ENCODE results near the gene CNTNAP1. TPM values are rescaled to one million over a fixed set of nuclear protein-coding genes. Genes with fewer than 3 reads are reported as not detected.

Gene CNTNAP1
- total RNA-seq, 1 experiment from 2014 or later, result 7.7 TPM

- H3K27me3 ChIP-seq (ENCODE audit: insufficient read depth, low read length), result no peaks in the 10 kb centered on the region
- H3K14ac ChIP-seq (ENCODE audit: insufficient read depth, low read length), result no peak overlapping the region
- H3K56ac ChIP-seq (ENCODE audit: insufficient read length, low read depth, low read length), result no peak overlapping the region
- Mint-ChIP-seq H3K9me3 (no peaks in the 10 kb centered on the region), H3K27me3 (ENCODE audit: low read depth) (peaks cover 4% of the 10 kb centered on the region; the same call in 1 of the 2 replicates), H3K36me3 (ENCODE audit: insufficient read depth in 1 of 3, low read depth in 3 of 3) (peaks cover 12 to 28% (median 22%) of the 10 kb centered on the region in 3 experiments), H3K4me3 (no peak overlapping the region), H3K27ac (no peak overlapping the region), H3K4me1 (peaks cover 30 to 44% of the 10 kb centered on the region in 2 experiments)
- no peaks in the 10 kb centered on the region; the same call in 1 of the 2 replicates for H3K79me2 ChIP-seq (ENCODE audit: insufficient read depth, low read length)
- H3K23ac ChIP-seq (ENCODE audit: insufficient read length, low read depth, low read length), result no peak overlapping the region
- H3K79me1 ChIP-seq (ENCODE audit: insufficient read depth, low read depth, low read length, poor library complexity, severe bottlenecking), result no peaks in the 10 kb centered on the region
- no peak for DNase-seq
- H3K9me3 ChIP-seq (ENCODE audit: control insufficient read depth, low read depth, low read length), result no peaks in the 10 kb centered on the region
- H4K8ac ChIP-seq (replicated peaks; ENCODE audit: insufficient read length, low read depth, low read length), result no peak overlapping the region
- H4K20me1 ChIP-seq (ENCODE audit: control insufficient read depth, insufficient read depth, insufficient read length), result no peaks in the 10 kb centered on the region
- no peak overlapping the region for H2BK20ac ChIP-seq (ENCODE audit: low read depth, low read length, poor library complexity, severe bottlenecking)
- no peak overlapping the region for H3K27ac ChIP-seq (ENCODE audit: insufficient read length, low read depth, low read length)
- no peak overlapping the region for H2BK5ac ChIP-seq (ENCODE audit: insufficient read length, low read length)
- no peak overlapping the region for H3K9ac ChIP-seq (ENCODE audit: extremely low read depth, insufficient read length, low read length)
- H2BK12ac ChIP-seq (ENCODE audit: insufficient read length, low read depth, low read length), result no peak overlapping the region
- no peak overlapping the region for H2BK120ac ChIP-seq (ENCODE audit: low read depth, low read length, poor library complexity, severe bottlenecking)
- no peak overlapping the region for H3K18ac ChIP-seq (ENCODE audit: insufficient read length, low read depth, low read length)
- no peak overlapping the region for H2AK5ac ChIP-seq (ENCODE audit: insufficient read length, low read length)
- no peak overlapping the region for H4K5ac ChIP-seq (ENCODE audit: insufficient read length, low read depth, low read length)
- peaks cover 28% of the 10 kb centered on the region for H3K23me2 ChIP-seq (ENCODE audit: insufficient read length, low read depth, low read length, poor library complexity, severe bottlenecking)
- H3K4me1 ChIP-seq (ENCODE audit: insufficient read depth, low read length), result peaks cover 4% of the 10 kb centered on the region; the same call in 1 of the 2 replicates
- no peak overlapping the region for H2AFZ ChIP-seq (ENCODE audit: low read length)
- no peak overlapping the region for H3T11ph ChIP-seq (ENCODE audit: low read length)
- no peak for TF ChIP-seq CTCF (conservative IDR thresholded peaks at IDR 0.05)
- no peak overlapping the region for H3K4ac ChIP-seq (ENCODE audit: low read depth, low read length)
- no peak overlapping the region for H2BK15ac ChIP-seq (ENCODE audit: low read depth, low read length)
- no peak overlapping the region for H3K4me2 ChIP-seq (ENCODE audit: insufficient read depth, insufficient read length, low read length)
- no peak overlapping the region for H4K91ac ChIP-seq (ENCODE audit: insufficient read length, low read depth, low read length)
- no CpG with 5 or more reads among the region's 30 CpGs for WGBS (ENCODE audit: extremely low coverage, insufficient read length, low lambda C conversion rate)
Measured at GRCh38 chr17:42673266-42673884, 9.0 kb upstream of the CNTNAP1 start.

Measured in H9 (cell line).